Tibial artery (tissue), 4 donors: ENCODE measurements around the gene CCDC15.

Experiments used
- DNase-seq, 2 donors: peaks; one replicate each; pipeline ENCODE4 v3.0.0-alpha.2; 2019
- H3K27ac ChIP-seq, 2 donors: fragments of 200-600 bp; sonication (generic) in 1 of 2; 1 replicate in 1 of 2; 2 replicates in 1 of 2; pipeline ENCODE4 v1.5.1; 2018 to 2019; ENCODE audit warnings: mild to moderate bottlenecking in 1 of 2
- H3K27me3 ChIP-seq, 2 donors: fragments of 200-600 bp; sonication (generic) in 1 of 2; one replicate each; pipeline versions ENCODE4 v1.5.1 to v1.6.0; 2016 to 2019
- H3K36me3 ChIP-seq, 3 donors: fragments of 200-600 bp; sonication (generic) in 2 of 3; one replicate each; pipeline ENCODE4 v1.5.1; 2016 to 2019; ENCODE audit warnings: mild to moderate bottlenecking in 2 of 3
- H3K4me1 ChIP-seq, 4 donors: fragments of 200-600 bp; sonication (generic) in 2 of 4; 1 replicate in 3 of 4; 2 replicates in 1 of 4; pipeline ENCODE4 v1.5.1; 2016 to 2019
- H3K4me3 ChIP-seq, 2 donors: fragments of 200-600 bp; sonication (generic) in 1 of 2; 1 replicate in 1 of 2; 2 replicates in 1 of 2; pipeline ENCODE4 v1.5.1; 2018 to 2019; ENCODE audit warnings: mild to moderate bottlenecking in 2 of 2
- H3K9me3 ChIP-seq, 3 donors: fragments of 200-600 bp; sonication (generic) in 1 of 3; one replicate each; pipeline ENCODE4 v1.5.1; 2016 to 2019
- CTCF ChIP-seq, 2 experiments: fragments of 200-600 bp in 1 of 2; fragments of 450-650 bp in 1 of 2; IDR thresholded peaks; one replicate each; pipeline ENCODE4 v1.5.1; 2017 to 2019; ENCODE audit warnings: antibody characterized with exemption in 2 of 2, mild to moderate bottlenecking in 1 of 2, moderate library complexity in 1 of 2
- intact Hi-C: fragments of 100-400 bp; cut with DNase I; formaldehyde crosslinking; loops from one replicate; pipeline ENCODE4 v1.15.0; 2023; ENCODE audit warnings: low total_unique reads

The CCDC15 gene

GRCh38 chr11:125073616-125074483 lies 119.8 kb downstream of the CCDC15 start:
- DNase-seq: no peak
- intact Hi-C loops: no loop called here
- no peaks in the 10 kb centered on the region for H3K9me3 ChIP-seq
- H3K36me3 ChIP-seq: no peaks in the 10 kb centered on the region
- H3K27ac ChIP-seq: no peak overlapping the region
- TF ChIP-seq CTCF (IDR thresholded peaks at IDR 0.05): no peak
- H3K4me3 ChIP-seq: no peak overlapping the region
- peaks cover 0 to 23% of the 10 kb centered on the region in 2 donors for H3K27me3 ChIP-seq
- H3K4me1 ChIP-seq: peaks cover 0 to 6% (median 0%) of the 10 kb centered on the region in 4 donors

GRCh38 chr11:125074511-125075241 lies 120.7 kb downstream of the CCDC15 start:
- no peak for TF ChIP-seq CTCF (IDR thresholded peaks at IDR 0.05)
- DNase-seq: no peak
- intact Hi-C loops: no loop called here
- no peaks in the 10 kb centered on the region for H3K9me3 ChIP-seq
- H3K4me1 ChIP-seq: peaks cover 0 to 6% (median 0%) of the 10 kb centered on the region in 4 donors
- H3K27me3 ChIP-seq: peaks cover 0 to 23% of the 10 kb centered on the region in 2 donors
- no peak overlapping the region for H3K27ac ChIP-seq
- no peak overlapping the region for H3K4me3 ChIP-seq
- H3K36me3 ChIP-seq: no peaks in the 10 kb centered on the region

- Histone ChIP-seq H3K4me1 (peaks cover 0 to 6% (median 0%) of the 10 kb centered on the region in 4 donors), H3K27ac (no peak overlapping the region), H3K4me3 (no peak overlapping the region), H3K9me3 (no peaks in the 10 kb centered on the region), H3K27me3 (peaks cover 0 to 23% of the 10 kb centered on the region in 2 donors), H3K36me3 (no peaks in the 10 kb centered on the region)
- DNase-seq: no peak
- intact Hi-C loops: no loop called here
- no peak for TF ChIP-seq CTCF (IDR thresholded peaks at IDR 0.05)
Observed at GRCh38 chr11:125075242-125075625, 121.2 kb downstream of the CCDC15 start.

DNA sequence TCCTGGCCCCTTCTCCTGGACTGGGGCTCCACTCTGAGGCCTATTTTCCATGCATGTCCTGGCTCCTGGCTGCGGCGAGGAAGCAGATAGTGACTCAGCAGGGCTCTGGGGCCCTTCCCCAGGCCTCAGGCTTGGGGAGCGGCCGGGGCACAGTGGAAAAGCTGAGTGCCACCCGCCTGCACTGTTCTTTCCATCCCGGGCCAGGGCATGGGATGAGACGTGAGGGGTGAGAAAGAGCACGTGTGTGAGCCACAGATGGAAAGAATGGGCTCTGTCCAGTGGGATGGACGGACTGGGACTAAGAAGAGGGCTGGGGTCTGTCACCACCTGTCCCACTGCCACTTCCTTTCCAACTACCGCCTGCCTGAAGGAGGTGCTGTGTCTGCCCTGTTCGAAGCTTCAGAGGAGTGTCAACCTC lies 121.9 kb downstream of the CCDC15 start:
- H3K36me3 ChIP-seq: no peaks in the 10 kb centered on the region
- no peak for DNase-seq
- peaks cover 0 to 20% of the 10 kb centered on the region in 2 donors for H3K27me3 ChIP-seq
- intact Hi-C loops: no loop called here
- H3K4me1 ChIP-seq: peaks cover 0 to 6% (median 0%) of the 10 kb centered on the region in 4 donors
- no peak for TF ChIP-seq CTCF (IDR thresholded peaks at IDR 0.05)
- no peak overlapping the region for H3K4me3 ChIP-seq
- H3K9me3 ChIP-seq: no peaks in the 10 kb centered on the region
- H3K27ac ChIP-seq: no peak overlapping the region

- no peak overlapping the region for H3K4me3 ChIP-seq
- H3K9me3 ChIP-seq: no peaks in the 10 kb centered on the region
- intact Hi-C loops: no loop called here
- H3K27me3 ChIP-seq: peaks cover 0 to 23% of the 10 kb centered on the region in 2 donors
- no peaks in the 10 kb centered on the region for H3K36me3 ChIP-seq
- no peak for DNase-seq
- H3K4me1 ChIP-seq: peaks cover 0 to 6% (median 0%) of the 10 kb centered on the region in 4 donors
- H3K27ac ChIP-seq: no peak overlapping the region
- TF ChIP-seq CTCF (IDR thresholded peaks at IDR 0.05): no peak
Observed at GRCh38 chr11:125076378-125076945, 122.5 kb downstream of the CCDC15 start.
